K562 (cell line): ENCODE results near the gene CENPP. TPM values are rescaled to one million over a fixed set of nuclear protein-coding genes. Genes with fewer than 3 reads are reported as not detected.

Source experiments
- ATAC-seq: fragments of 200-7000 bp; cut with Tn5 transposase; 3 replicates; pipeline ENCODE4 v1.9.1; 2020; ENCODE audit warnings: moderate library complexity
- BruUV-seq: library from RNA; stranded (reverse); fragments of 400-500 nt; replicated peaks from 2 replicates; lab custom pipeline; 2021; lab: Mats Ljungman, UMichigan
- CTCF ChIA-PET: fragments of 300-600 bp; formaldehyde crosslinking; extraction: SDS; loops from one replicate; lab custom pipeline; 2021; ENCODE audit warnings: low intra/inter-chr PET ratio; lab: Yijun Ruan, JAX
- POLR2A ChIA-PET: fragments of 300-600, 350-650 bp; sonication (Branson Sonifier 250); formaldehyde crosslinking; extraction: SDS; loops from one replicate; lab custom pipeline; 2021; ENCODE audit warnings: antibody characterized with exemption, inconsistent platforms; lab: Yijun Ruan, JAX
- DNase-seq, 4 experiments: peaks; one replicate each; pipeline versions ENCODE4 v3.0.0 to v3.0.0-alpha.2; 2011 to 2018; ENCODE audit warnings: low spot score in 3 of 4, mixed read lengths in 3 of 4; ENCODE audit errors: extremely low read depth in 1 of 4
- FAIRE-seq: peaks from 2 replicates; lab custom pipeline; 2011; peaks lifted over from hg19 to GRCh38; lab: Jason Lieb, UNC
- H2AFZ ChIP-seq: 2 replicates; pipeline ENCODE4 v1.6.0; 2011; ENCODE audit warnings: low read depth, low read length, control low read depth, inconsistent platforms
- H3K27ac ChIP-seq: fragments of 200-600 bp; 3 replicates; pipeline ENCODE4 v1.8.0; 2011; ENCODE audit warnings: low read depth, mild to moderate bottlenecking, control low read depth, inconsistent platforms, low read length, moderate library complexity, mixed read lengths; ENCODE audit errors: extremely low read depth
- H3K27me3 ChIP-seq, 2 experiments: fragments of 300-600 bp in 1 of 2; 2 replicates in 1 of 2; 3 replicates in 1 of 2; pipeline versions ENCODE4 v1.6.0 to v1.8.0; 2011; ENCODE audit warnings: inconsistent platforms in 2 of 2, low read length in 2 of 2, mild to moderate bottlenecking in 1 of 2, mixed read lengths in 1 of 2, moderate library complexity in 1 of 2; ENCODE audit not compliant: control insufficient read depth in 2 of 2, insufficient read depth in 2 of 2
- H3K36me3 ChIP-seq: fragments of 300-600 bp; 3 replicates; pipeline ENCODE4 v1.8.0; 2011; ENCODE audit warnings: mild to moderate bottlenecking, low read length, inconsistent platforms; ENCODE audit not compliant: control insufficient read depth, insufficient read depth
- H3K4me1 ChIP-seq, 2 experiments: fragments of 200-600 bp in 1 of 2; replicated peaks in 1 of 2; 2 replicates in 1 of 2; 3 replicates in 1 of 2; pipeline versions ENCODE4 v1.5.1 to v1.8.0; 2011; ENCODE audit warnings: inconsistent platforms in 2 of 2, low read length in 2 of 2, mild to moderate bottlenecking in 1 of 2, mixed read lengths in 1 of 2, moderate library complexity in 1 of 2; ENCODE audit not compliant: control insufficient read depth in 2 of 2, insufficient read depth in 2 of 2
- H3K4me2 ChIP-seq: 2 replicates; pipeline ENCODE4 v1.6.1; 2011; ENCODE audit warnings: low read length, control low read depth, inconsistent platforms, mixed read lengths; ENCODE audit not compliant: insufficient read depth
- H3K4me3 ChIP-seq: fragments of 200-600 bp; sonication (generic), shearing (Covaris generic); 2 replicates; pipeline ENCODE4 v1.5.1; 2016; ENCODE audit warnings: control low read depth, inconsistent platforms
- H3K79me2 ChIP-seq: fragments of 200-600 bp; 3 replicates; pipeline ENCODE4 v1.8.0; 2011; ENCODE audit warnings: low read length, inconsistent platforms; ENCODE audit not compliant: control insufficient read depth, insufficient read depth
- H3K9ac ChIP-seq, 2 experiments: 2 replicates each; pipeline versions ENCODE4 v1.6.0 to v1.6.1; 2011; ENCODE audit warnings: low read depth in 2 of 2, low read length in 2 of 2, control low read depth in 1 of 2, inconsistent platforms in 1 of 2, mild to moderate bottlenecking in 1 of 2, mixed read lengths in 1 of 2; ENCODE audit not compliant: insufficient read depth in 1 of 2
- H3K9me1 ChIP-seq: one replicate; pipeline ENCODE4 v1.6.0; 2011; ENCODE audit warnings: inconsistent platforms, mild to moderate bottlenecking, low read length, moderate library complexity; ENCODE audit not compliant: control insufficient read depth, insufficient read depth
- H3K9me3 ChIP-seq: replicated peaks from 2 replicates; pipeline ENCODE4 v1.5.1; 2011; ENCODE audit warnings: low read depth, low read length, inconsistent platforms; ENCODE audit not compliant: control insufficient read depth, insufficient read depth
- H4K20me1 ChIP-seq: replicated peaks from 2 replicates; pipeline ENCODE4 v1.6.1; 2011; ENCODE audit warnings: low read length, inconsistent platforms, mixed read lengths; ENCODE audit not compliant: control insufficient read depth, insufficient read depth
- CHD7 ChIP-seq: fragments of 200-600 bp; sonication (generic); IDR thresholded peaks from one replicate; pipeline ENCODE4 v1.6.1; 2012; ENCODE audit warnings: mild to moderate bottlenecking, low read depth, low read length, inconsistent platforms
- DPF2 ChIP-seq: fragments of 450-650 bp; IDR thresholded peaks from 2 replicates; pipeline ENCODE4 v1.6.1; 2016
- HDAC6 ChIP-seq: IDR thresholded peaks from 2 replicates; pipeline ENCODE4 v1.6.1; 2012; ENCODE audit warnings: low read depth, mild to moderate bottlenecking, control low read depth, inconsistent platforms, low read length, moderate library complexity
- KLF10 ChIP-seq: fragments of 250-450 bp; sonication (Bioruptor Pico); IDR thresholded peaks from 2 replicates; pipeline ENCODE4 v1.6.1; 2021; ENCODE audit warnings: matching md5 sums
- MBD2 ChIP-seq: sonication (generic); IDR thresholded peaks from 2 replicates; pipeline ENCODE4 v1.6.1; 2016; ENCODE audit warnings: low read depth, borderline replicate concordance
- SIX5 ChIP-seq, 2 experiments: IDR thresholded peaks; 2 replicates each; pipeline ENCODE4 v1.6.1; 2011; ENCODE audit warnings: low read length in 2 of 2, borderline replicate concordance in 1 of 2, low read depth in 1 of 2, mild to moderate bottlenecking in 1 of 2, moderate library complexity in 1 of 2; ENCODE audit not compliant: insufficient read depth in 1 of 2
- SMAD1 ChIP-seq: fragments of 150-350 bp; IDR thresholded peaks from 2 replicates; pipeline ENCODE4 v1.6.1; 2014; ENCODE audit warnings: low read length, low read depth; ENCODE audit not compliant: partially characterized antibody
- ZKSCAN8 ChIP-seq: fragments of 200-800 bp; sonication (Bioruptor generic); IDR thresholded peaks from 2 replicates; pipeline ENCODE4 v1.6.1; 2016; ENCODE audit warnings: missing genetic modification characterization, missing compliant biosample characterization
- ZNF124 ChIP-seq: sonication (generic); formaldehyde crosslinking; IDR thresholded peaks from 2 replicates; pipeline ENCODE4 v1.8.1; 2022; ENCODE audit warnings: missing genetic modification reagents
- ZNF384 ChIP-seq: IDR thresholded peaks from 2 replicates; pipeline ENCODE4 v1.6.1; 2012; ENCODE audit warnings: low read depth, low read length, improper control_type of control experiment
- WGBS: fragments of 100-300 bp; shearing (Covaris generic); methylation state at CpG from one replicate; pipeline ENCODE4 v1.1.6; 2016; ENCODE audit warnings: low coverage, mixed read lengths; ENCODE audit not compliant: insufficient coverage; ENCODE audit errors: missing lambda C conversion rate; 5-methylcytosine and 5-hydroxymethylcytosine counted together
- in situ Hi-C: fragments of 300-500 bp; cut with MboI; formaldehyde crosslinking; loops from 4 replicates; pipeline ENCODE4 v1.15.0; 2018; ENCODE audit warnings: inconsistent platforms, mixed read lengths
- intact Hi-C: fragments of 100-400 bp; cut with micrococcal nuclease; formaldehyde crosslinking; loops from 2 replicates; pipeline ENCODE4 v1.14.2; 2022
- polyA plus RNA-seq, 8 experiments: library from polyadenylated mRNA; depleted of rRNA in 4 of 8; stranded (reverse) in 5 of 8; unstranded in 3 of 8; fragments of >200 nt; fragmentation: Nextera tagmentation in 2 of 8; fragmentation: Illumina TruSeq in 1 of 8; extraction: Ambion mirVana in 2 of 8; extraction: Trizol in 1 of 8; gene quantifications; 2 replicates each; pipeline versions ENCODE4 v1.2.1 to v1.2.3, GENCODE V29; 2011 to 2014; ENCODE audit warnings: inconsistent platforms in 1 of 8, missing spikeins in 1 of 8
- total RNA-seq, 7 experiments: library from RNA; depleted of rRNA in 6 of 7; stranded (reverse); fragments of >200 nt in 6 of 7; fragmentation: Illumina TruSeq in 2 of 7; extraction: Trizol in 2 of 7; gene quantifications; 2 replicates each; pipeline versions ENCODE4 v1.2.1 to v1.2.3, GENCODE V29; 2011 to 2021; ENCODE audit warnings: low replicate concordance in 1 of 7
- TF ChIP-seq, protein P1 (sequence below): fragments of 450-650 bp; IDR thresholded peaks from 2 replicates; pipeline ENCODE4 v1.6.1; 2017; ENCODE audit warnings: antibody characterized with exemption

CENPP gene
- total and polyA plus RNA-seq, 9 of the 15 experiments (the other 6 are each of a cell fraction or from before 2014, with no cell fraction given), result 8.0 to 28.5 (median 17.9) TPM

DNA sequence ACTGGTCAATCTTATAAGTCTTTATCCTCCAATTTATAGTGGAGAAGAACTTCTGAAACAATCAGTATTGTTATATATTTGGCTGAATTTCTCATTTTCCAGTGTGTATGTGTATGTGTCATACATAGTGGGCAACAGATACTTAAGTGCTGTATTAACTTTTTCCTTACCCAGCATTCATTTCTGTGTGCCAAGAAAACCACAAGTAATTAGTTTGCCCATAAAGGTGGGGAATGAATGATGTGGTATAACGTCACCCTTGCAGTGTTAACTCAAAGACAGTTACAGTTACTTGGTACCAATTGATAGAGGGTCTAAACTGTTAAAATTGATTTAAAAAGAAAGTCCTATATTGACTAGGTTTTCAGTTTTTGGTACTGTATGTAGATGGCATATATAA is 76.6 kb downstream of the CENPP start:
- Histone ChIP-seq H3K9me1 (no peaks in the 10 kb centered on the region), H3K4me3 (no peak overlapping the region), H3K27ac (no peak overlapping the region), H3K9me3 (no peaks in the 10 kb centered on the region), H2AFZ (no peak overlapping the region), H3K79me2 (no peaks in the 10 kb centered on the region), H3K36me3 (no peaks in the 10 kb centered on the region), H4K20me1 (no peaks in the 10 kb centered on the region), H3K4me2 (no peak overlapping the region), H3K4me1 (peaks cover 0 to 11% of the 10 kb centered on the region in 2 experiments; a peak in 2 of 5 replicates), H3K9ac (no peak overlapping the region), H3K27me3 (no peaks in the 10 kb centered on the region)
- POLR2A ChIA-PET, result no interaction called here
- no peak for DNase-seq
- intact Hi-C loops (no loop called here), in situ Hi-C loops (no loop called here)
- FAIRE-seq, result no peak
- CTCF ChIA-PET, result no interaction called here
- ATAC-seq, result no peak
- WGBS, result 56% methylated on average over 1 of the region's 1 CpG
- BruUV-seq, result no TSS peak
- no peak for TF ChIP-seq CHD7
- no peak for TF ChIP-seq HDAC6
- no peak for TF ChIP-seq ZNF124 (CRISPR knock-in tag)
- no peak for TF ChIP-seq SIX5 (IDR thresholded peaks at IDR 0.05; ENCODE audit: borderline replicate concordance in 1 of 2, insufficient read depth in 1 of 2, low read depth in 1 of 2, low read length in 2 of 2)
- no peak for TF ChIP-seq ZNF384
- no peak for TF ChIP-seq MBD2
- TF ChIP-seq DPF2, result no peak
- TF ChIP-seq, protein P1, sequence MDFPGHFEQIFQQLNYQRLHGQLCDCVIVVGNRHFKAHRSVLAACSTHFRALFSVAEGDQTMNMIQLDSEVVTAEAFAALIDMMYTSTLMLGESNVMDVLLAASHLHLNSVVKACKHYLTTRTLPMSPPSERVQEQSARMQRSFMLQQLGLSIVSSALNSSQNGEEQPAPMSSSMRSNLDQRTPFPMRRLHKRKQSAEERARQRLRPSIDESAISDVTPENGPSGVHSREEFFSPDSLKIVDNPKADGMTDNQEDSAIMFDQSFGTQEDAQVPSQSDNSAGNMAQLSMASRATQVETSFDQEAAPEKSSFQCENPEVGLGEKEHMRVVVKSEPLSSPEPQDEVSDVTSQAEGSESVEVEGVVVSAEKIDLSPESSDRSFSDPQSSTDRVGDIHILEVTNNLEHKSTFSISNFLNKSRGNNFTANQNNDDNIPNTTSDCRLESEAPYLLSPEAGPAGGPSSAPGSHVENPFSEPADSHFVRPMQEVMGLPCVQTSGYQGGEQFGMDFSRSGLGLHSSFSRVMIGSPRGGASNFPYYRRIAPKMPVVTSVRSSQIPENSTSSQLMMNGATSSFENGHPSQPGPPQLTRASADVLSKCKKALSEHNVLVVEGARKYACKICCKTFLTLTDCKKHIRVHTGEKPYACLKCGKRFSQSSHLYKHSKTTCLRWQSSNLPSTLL, result no peak
- no peak for TF ChIP-seq ZKSCAN8 (CRISPR knock-in tag)
- TF ChIP-seq KLF10 (CRISPR knock-in tag), result no peak
- TF ChIP-seq SMAD1, result no peak
